ENCODE results near the gene COL6A1.
A peak's percentile ranks its signal among the peaks of the same experiment; 100 is the strongest.

Gene COL6A1

DNA sequence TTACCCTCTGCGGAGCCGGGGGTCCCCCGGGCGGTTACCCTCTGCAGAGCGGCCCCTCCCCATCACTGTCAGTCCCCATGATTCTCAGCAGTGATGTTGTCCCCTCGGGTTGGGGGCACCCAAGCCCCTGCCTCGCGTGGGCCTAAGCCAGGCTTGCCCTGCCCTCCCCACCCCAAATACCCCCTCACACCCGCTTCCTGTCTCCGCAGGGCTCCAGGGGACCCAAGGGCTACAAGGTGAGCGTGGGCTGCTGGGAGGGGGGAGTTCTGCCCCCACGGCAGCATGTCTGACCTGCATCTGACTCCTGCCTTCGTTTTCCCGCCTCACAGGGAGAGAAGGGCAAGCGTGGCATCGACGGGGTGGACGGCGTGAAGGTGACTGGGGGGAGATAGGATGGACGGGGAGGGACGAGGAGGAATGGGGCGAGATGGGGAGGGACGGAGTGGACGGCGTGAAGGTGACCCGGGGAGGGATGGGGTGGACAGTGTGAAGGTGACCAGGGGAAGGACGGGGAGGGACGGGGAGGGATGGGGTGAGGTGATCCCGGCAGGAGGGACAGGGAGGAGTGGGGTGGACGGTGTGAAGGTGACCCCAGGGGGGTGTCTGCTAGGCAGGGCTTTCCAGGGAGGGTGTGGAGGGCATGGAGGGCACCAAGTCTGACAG is 8.6 kb downstream of the COL6A1 start:
- TF ChIP-seq, protein P1, sequence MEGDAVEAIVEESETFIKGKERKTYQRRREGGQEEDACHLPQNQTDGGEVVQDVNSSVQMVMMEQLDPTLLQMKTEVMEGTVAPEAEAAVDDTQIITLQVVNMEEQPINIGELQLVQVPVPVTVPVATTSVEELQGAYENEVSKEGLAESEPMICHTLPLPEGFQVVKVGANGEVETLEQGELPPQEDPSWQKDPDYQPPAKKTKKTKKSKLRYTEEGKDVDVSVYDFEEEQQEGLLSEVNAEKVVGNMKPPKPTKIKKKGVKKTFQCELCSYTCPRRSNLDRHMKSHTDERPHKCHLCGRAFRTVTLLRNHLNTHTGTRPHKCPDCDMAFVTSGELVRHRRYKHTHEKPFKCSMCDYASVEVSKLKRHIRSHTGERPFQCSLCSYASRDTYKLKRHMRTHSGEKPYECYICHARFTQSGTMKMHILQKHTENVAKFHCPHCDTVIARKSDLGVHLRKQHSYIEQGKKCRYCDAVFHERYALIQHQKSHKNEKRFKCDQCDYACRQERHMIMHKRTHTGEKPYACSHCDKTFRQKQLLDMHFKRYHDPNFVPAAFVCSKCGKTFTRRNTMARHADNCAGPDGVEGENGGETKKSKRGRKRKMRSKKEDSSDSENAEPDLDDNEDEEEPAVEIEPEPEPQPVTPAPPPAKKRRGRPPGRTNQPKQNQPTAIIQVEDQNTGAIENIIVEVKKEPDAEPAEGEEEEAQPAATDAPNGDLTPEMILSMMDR (conservative IDR thresholded peaks at IDR 0.05; ENCODE audit: low read length), result no peak
- no peak for DNase-seq (ENCODE audit: low read depth)

DNA sequence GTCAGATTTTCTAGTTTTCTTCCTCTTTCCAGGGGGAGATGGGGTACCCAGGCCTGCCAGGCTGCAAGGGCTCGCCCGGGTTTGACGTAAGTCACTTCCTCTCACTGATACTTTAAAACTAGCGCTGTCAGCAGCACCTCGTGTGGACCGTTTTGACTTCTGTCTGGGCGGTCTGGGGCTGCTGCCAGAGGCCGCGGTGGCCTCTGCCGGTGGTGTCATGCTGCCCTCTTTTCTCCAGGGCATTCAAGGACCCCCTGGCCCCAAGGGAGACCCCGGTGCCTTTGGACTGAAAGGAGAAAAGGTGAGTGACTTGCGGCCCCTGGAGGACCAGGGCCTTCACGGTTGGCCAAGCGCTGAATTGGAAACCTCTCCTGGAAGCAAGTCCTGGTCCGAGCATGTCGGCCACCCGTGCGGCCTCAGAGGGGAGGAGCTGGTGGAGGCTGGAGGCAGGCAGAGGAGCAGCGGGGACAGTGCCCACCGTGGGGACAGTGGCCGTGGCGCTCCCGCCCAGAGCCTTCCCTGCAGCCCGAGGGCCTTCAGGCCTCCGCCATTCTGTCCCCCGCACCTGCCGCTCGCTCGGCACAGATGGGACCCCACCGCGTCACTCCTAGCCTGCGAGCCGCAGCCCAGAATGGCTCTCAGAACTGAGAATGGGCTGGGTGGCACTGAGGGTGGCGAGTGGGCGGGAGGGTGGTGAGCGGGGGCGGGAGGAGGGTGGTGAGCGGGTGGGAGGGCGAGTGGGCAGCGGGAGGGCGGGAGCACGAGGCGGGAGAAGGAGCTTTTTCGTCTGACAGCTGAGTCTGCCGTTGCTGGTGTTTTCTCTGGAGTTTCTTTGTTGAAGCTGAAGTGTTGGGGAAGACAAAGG is 9.4 kb downstream of the COL6A1 start:
- peak overlapping the region; percentile 12; the same call in 1 of the 2 replicates for H3K4me3 ChIP-seq (ENCODE audit: low read length)
- DNase-seq (ENCODE audit: low read depth), result no peak
- TF ChIP-seq, protein P1 (conservative IDR thresholded peaks at IDR 0.05; ENCODE audit: low read length), result no peak

More for the DNA sequence above, 8.6 kb downstream of the COL6A1 start:
- peak overlapping the region; percentile 35 for H3K4me3 ChIP-seq (ENCODE audit: low read length)

DNA sequence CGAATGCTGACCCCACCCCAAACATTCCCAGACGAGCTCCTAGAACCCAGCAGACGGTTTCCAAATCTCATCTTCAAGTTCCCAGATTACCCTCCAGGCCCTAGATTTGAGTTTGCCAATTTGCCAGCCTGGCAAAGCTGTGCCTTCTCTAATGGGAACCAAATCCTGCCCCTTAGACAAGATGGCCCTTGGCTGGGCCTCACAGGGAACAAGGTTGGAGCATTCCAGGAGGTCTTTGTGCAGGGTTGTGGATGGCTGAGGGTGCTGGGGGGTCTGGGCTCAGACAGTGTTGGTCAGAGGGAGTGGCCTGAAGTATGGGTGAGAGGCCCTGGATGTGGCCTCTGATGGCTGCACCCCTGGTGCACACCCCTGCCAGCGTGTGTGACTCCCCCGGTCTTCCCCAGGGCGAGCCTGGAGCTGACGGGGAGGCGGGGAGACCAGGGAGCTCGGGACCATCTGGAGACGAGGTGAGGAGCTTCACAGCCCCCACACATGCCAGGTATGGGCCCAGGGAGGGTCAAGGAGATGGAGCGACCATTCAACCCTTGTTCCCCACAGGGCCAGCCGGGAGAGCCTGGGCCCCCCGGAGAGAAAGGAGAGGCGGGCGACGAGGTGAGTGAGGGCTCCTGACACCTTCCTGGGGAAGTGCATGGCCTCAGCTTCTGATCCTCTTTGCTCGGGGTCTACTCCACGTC is 10.2 kb downstream of the COL6A1 start:
- no peak overlapping the region for H3K4me3 ChIP-seq (ENCODE audit: low read length)
- TF ChIP-seq, protein P1 (conservative IDR thresholded peaks at IDR 0.05; ENCODE audit: low read length), result no peak
- no peak for DNase-seq (ENCODE audit: low read depth)

DNA sequence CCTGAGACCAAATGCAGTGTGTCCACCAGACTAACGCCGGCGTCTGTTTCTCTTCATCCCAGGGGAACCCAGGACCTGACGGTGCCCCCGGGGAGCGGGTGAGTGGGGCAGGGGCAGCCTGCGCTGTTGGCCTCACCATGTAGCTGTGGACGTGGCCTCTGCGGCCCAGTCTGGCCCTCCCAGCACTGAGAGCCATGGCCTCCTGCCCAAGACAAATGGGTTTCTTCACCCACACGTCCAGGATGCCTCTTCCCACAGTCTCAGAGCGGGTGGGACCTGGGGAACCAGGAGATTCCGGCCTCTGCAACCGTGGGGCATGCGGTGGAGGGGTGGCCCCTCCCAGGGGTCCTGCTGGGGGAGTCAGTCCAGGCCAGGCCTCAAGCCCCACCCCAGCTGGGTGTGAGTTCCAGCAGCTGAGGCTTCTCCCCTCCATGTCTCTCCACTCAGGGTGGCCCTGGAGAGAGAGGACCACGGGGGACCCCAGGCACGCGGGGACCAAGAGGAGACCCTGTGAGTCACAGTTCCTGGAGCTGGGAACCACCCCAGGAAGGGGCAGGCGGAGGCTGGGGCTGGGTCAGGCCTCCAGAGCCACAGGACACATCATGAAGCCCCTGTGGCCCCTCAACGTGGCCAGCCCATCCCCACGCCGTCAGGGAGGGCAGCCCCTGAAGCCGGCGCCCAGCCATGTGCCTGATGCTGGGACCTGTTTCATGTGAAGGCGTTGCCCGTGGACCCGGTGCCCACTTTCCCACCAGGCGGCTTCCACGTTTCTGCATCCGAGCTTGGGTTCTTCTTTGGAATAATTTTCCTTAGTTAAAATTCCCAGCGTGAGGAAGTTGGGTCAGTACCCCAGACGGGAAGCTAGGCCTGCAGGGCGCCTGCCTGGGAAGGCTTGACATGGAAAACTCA is 11.0 kb downstream of the COL6A1 start:
- peak; percentile 67 for DNase-seq (ENCODE audit: low read depth)
- TF ChIP-seq, protein P1 (conservative IDR thresholded peaks at IDR 0.05; ENCODE audit: low read length), result no peak
- 0 out of 2 replicates have a peak overlapping the region, but pooled peaks have one; percentile 3 for H3K4me3 ChIP-seq (ENCODE audit: low read length)

DNA sequence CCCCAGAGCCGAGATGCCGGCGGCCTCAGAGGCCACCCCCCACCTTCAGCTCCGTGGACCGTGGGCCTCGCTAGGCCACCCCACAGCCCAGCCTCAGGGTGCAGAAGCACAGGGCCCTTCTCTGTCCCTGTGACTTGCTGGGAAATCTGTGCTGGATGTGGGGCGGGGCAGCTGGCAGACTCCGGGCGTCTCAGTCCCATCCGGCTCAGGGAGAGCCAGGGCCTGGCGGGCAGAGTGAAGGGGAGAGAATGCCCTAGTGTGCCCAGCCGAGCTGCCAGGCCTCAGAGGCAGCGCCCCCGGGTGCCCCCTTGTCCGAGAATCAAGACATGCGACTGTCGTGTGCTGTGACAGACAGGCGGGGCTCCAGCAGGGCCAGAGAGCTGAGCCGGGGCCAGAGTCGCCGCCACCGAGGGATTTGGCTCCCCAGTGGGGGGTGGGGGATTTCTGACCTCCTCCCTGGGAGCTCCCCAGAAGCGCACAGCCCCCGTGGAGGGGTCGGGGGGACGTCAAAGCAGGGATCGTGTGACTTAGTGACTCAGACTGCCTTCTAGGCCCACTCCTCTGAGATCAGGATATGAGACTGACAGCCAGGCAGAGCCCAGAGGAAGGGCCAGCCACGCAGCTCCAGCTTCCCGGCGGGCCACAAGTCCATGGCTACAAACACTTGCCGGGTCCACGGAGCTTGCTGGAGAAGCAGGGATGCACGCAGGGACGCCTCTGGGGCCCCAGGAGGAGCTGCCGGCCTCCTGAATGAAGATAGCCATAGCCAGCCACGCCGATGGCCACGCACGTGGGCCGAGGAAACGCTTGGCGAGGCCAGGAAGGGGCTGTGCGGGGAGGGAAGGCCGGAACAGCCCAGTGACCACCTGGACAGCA is 11.9 kb downstream of the COL6A1 start:
- TF ChIP-seq, protein P1 (conservative IDR thresholded peaks at IDR 0.05; ENCODE audit: low read length), result no peak
- DNase-seq (ENCODE audit: low read depth), result no peak
- peak overlapping the region; percentile 3; the same call in 1 of the 2 replicates for H3K4me3 ChIP-seq (ENCODE audit: low read length)
